Measurements from ENCODE around the gene MAPK10. TPM values are rescaled to one million over a fixed set of nuclear protein-coding genes. Genes with fewer than 3 reads are reported as not detected.
"Not testable (repeated sequence)": the region's sequence is repeated elsewhere in the genome, so short reads cannot be mapped to it uniquely, and the experiment has no call there.

Gene MAPK10
- total RNA-seq, 1 donor from 2014 or later = 18.3 TPM

DNA sequence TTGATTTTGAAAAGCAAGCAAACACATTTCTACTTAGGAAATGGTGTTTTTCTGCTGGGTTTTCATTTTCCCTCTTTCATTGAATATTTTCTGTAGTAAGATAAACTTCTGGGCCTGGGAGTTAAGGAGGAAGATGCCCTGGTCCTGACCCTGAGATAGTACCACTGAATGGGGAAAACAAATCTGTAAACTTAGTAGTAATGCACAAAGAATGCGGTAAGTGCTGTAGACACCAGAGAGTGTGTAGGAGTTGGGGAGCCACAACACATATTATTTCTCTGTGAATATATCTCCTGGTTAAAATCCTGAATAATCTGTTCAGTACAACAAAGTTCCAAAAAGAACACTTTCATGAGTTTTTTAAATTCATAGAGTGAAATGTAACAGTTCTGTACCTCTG lies 178.3 kb downstream of the MAPK10 start:
- no peak for DNase-seq

DNA sequence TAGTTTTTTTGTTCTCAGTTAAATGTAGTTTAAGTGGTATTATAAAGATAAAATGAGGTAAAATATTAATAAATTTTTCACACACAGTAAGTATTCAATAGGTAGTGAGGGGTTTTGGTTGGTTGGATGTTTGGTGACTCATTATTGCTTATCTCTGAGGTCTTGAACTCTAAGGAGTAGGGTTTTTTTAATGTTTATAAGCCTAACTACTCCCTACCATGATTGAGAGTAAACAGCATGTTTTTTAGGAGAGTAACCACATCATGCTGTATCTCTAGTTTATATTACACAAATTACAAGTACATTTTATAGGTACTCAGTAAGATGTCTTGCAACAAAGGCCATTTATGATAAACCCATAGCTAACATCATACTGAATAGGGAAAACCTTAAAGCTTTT lies 181.6 kb downstream of the MAPK10 start:
- DNase-seq = no peak

DNA sequence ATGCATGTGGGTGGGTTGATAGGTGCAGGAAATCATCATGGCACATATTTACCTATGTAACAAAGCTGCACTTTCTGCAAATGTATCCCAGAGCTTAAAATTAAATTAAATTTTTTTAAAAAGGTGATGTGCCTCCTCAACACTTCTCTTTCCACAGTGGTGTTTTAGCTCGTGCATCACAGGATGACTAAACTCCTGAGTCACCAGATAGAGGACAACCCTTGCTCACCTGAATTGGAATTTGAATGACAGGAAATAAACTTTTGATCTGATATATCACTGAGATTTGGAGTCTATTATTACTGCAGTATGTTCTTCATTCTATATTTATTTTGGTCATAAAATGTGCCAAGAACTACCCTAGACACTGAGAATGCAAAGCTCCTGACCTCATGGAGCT lies 185.3 kb downstream of the MAPK10 start:
- no peak for DNase-seq

DNA sequence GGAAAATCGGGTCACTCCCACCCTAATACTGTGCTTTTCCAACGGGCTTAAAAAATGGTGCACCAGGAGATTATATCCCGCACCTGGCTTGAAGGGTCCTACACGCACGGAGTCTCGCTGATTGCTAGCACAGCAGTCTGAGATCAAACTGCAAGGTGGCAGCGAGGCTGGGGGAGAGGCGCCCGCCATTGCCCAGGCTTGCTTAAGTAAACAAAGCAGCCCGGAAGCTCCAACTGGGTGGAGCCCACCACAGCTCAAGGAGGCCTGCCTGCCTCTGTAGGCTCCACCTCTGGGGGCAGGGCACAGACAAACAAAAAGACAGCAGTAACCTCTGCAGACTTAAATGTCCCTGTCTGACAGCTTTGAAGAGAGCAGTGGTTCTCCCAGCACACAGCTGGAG lies 191.5 kb downstream of the MAPK10 start:
- not testable (repeated sequence) for DNase-seq

DNA sequence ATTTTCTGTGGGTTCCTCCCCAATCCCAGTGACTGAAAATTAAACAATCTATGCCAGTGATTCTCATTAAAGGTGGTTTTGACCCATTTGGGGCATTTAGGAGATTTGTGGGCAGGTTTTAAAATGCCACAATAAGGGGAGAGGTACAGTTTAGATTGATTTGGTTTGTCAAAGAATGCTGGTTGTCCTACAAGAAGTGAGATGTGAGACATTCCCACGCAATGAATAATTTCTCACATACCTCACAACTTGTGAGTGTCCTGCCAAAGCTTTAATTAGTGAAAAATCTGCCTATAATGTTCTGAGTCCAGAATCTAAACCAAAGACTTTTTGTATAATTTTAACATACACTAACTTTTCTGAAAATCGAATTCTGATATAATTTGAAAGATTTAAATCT lies 199.4 kb downstream of the MAPK10 start:
- DNase-seq = no peak

DNA sequence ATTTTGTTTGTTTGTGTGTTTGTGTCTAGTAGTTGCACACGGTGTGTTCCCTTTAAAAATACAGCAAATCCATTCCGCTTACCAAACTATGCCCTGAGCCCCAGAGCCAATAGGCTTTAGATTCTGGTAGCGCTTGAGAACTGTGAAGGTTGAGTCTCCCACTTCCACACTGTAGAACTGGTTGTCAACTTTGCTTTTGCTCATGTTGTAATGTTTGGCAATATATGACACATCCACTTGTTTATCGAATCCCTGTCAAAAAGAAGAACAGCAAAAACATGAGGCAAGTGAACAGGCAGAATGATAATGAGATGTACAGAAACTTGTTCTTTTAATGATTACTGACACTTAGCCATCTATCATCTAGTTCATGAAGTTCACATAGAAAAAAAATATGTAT lies 200.6 kb downstream of the MAPK10 start:
- no peak for DNase-seq

DNA sequence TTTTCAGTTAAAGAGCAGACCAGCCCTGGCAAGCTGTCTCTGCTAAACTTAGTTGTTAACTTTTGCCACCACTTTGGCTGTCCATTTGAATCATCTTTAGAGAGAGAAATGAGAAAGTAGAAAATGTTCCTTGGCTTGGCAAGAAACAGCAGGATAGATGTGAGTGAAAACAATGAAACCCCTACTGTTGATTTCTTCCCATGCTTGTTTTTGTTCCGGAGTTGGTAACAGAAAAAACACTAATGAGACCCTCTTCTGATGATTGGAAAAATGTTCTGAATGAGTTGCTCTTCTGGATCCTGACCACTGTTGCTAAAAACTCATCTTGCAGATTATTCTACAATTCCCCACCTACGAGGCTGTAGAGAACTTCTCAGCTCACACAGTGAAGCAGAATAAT lies 203.3 kb downstream of the MAPK10 start:
- DNase-seq = no peak

DNA sequence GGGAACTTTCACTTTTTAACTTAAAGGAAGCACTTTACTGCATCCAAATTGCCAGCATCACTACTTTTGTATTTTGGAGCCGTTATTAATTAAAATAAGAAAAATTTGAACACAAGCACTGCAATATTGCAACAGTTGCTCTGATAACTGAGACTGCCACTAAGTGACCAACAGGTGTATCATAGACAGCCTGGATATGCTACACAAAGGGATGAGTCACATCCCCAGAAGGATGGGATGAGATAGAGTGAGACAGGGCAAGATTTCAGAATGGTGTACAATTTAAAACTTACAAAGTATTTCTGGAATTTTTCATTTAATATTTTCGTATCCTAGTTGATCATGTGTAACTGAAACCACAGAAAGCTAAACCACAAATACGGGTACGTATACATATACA lies 204.1 kb downstream of the MAPK10 start:
- no peak for DNase-seq

DNA sequence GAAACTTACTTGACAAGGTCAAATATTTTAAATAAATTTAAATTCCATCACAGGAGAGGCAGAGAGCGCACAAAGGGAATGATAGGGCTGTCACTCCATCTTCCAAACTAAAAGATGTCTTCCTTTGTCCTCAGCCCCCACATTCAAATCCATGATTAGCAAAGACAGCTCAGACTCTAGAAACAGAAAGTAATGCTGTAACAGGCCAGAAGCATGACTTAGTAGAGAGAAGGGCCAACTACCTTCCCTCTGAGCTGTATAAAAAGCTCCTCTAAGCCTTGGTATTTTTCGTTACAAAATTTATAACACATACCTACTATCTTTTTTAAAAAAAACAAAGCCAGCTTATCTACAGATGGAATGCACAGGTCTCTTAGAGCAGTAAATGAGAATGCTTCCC lies 207.4 kb downstream of the MAPK10 start:
- no peak for DNase-seq

DNA sequence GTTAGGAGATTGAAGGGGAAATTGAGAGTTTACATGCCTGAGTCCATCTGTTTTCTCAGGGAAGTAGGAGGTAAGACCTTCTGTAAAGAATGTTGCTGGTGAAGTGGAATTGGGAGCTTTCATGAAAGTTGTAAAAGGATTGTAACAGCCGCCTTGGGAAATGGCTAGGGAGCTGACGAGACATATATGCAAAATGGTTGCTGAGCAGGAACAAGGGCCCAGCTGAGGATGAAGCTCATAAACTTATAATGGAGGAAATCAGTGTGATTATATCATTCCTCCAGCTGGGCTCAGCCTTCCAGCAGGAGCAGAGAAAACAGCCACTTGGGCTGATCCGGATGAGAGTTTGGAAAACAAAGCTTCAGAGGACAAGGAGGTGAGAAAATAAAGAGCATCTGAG lies 208.7 kb downstream of the MAPK10 start:
- DNase-seq = no peak

DNA sequence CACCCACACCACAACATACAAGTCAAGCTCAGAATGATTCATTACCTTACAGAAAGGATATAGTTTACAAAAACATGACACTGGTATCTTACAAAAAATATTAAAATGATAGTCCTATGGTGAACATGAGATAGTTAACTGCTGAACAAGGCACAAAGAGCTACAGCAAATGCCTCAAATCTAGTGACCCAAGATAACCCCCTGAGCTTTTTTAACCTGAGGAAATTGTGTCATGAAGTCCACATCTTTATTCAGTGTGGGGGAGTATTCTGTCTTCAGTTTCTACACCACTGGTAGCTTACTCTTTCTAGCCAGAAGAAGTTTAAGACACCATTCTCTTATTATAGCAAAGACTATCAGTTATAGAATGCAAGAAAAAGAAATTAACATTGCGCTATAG lies 218.7 kb downstream of the MAPK10 start:
- no peak for DNase-seq

DNA sequence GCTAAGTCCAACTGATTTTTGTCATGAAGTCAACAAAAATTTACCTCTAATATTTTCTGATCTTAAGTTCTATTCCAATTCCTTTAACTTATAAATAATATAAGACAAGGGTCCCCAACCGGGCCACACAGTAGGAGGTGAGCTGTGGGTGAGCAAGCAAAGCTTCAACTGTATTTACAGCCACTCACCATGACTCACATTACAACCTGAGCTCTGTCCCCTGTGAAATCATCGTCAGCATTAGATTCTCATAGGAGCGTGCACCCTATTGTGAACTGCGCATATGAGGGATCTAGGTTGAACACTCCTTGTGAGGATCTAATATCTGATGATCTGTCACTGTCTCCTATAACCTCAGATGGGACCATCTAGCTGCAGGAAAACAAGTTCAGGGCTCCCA lies 227.4 kb downstream of the MAPK10 start:
- no peak for DNase-seq

DNA sequence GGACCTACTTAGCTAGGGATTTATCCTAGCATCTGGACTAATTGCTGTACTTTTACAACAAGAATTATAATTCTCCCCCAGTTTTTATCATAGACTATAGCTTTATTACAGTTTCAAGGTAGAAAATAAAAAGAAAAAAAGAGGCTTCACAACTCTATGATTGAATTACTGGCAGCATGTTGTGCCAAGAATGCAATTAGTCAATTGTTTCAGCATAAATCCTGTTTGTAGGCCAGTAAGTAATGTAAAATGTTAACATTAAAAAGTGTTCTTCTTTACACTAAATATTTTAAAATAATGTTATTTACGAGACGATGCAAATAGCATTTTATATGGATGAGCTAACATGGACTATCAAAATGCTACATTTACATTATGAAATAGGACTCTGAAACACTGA lies 228.4 kb downstream of the MAPK10 start:
- DNase-seq = peak; percentile 7

DNA sequence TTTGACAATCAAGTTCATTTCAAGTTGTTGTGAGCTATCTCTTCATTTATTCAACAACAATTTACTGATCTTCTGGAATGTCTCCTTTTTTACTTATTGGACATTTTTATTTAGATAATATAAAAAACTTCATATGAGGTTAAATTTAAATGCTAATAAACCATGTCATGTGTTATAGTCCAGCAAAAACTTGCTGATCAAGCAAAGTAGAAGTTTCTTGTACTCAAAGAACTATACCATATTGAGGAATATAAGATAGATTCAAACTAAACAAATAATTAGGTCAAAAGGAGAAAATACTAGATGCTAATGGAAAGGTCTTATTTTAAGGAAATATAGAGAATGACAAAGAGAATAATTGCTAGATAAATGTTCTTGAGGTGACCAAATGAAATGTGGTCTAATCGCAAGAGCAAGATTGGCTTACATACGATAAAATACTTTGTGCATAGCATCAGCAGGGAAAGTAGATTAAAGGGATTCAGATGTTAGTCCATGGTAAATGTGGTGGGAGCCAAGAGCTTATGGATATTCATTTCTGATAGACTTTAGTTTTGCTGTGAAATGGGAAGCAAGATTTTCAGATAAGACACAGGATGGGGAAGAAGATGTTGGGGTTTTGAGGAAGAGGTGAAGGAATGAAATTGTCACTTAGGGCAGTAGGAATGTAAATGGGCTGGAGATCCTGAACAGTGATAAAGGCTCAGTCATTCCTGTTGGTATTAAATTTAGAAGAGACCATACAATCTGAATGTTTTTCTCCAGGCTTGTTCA lies 229.5 kb downstream of the MAPK10 start:
- no peak for DNase-seq

DNA sequence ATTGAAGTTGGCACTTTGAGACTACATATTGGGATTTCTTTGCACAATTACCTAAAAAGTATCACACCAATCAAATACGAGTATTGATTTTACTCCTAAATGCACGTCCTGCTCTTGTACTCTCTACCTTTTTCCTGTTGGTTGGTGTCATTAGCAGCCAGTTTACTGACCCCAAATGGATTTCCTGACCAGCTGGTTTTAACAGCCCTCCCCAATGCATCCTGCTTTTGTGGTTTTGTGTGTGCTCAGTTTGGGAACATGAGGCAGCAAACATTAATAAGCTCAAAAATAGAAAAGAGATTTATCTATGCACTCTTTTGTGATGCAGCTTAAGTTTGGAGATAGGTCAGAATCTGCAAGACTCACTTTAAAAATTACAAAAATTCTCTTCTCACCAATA lies 230.3 kb downstream of the MAPK10 start:
- no peak for DNase-seq

DNA sequence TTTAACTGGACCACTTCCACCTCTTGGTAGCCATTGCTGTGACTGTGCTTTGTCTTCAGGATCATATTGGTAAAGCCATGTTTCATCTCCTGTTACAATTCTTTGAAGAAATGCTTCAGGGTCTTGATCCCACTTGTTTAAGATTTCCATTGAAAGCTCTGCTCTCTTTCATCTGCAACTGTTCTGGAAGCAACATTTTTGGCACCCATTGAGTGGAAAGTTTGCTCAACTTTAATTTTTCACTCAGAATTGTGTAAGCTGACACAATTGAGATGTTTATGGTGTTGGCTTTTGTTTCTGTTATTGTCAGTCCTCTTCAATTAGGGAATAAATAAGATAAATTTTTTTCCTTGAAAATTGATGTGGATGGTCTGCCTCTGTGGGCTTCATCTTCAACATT lies 237.4 kb downstream of the MAPK10 start:
- peak; percentile 58 for DNase-seq

DNA sequence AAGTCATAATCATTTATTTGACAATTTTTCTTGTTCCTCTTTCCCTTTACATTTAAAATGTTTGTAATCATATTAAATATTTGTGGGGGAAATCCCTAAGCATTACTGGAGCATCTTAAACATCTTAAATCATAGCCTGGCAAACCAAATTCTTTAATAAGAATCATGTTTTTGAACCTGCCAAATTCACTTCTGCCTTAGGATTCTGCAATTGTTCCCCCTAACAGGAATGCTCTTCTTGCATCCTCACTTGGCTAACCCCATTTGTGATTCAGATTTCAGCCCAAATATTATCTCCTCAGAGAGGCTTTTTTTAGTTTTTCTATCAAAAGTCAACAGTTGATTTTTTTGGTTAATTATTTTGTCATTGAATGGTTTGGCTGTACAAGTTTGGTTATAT lies 241.1 kb downstream of the MAPK10 start:
- DNase-seq = no peak

DNA sequence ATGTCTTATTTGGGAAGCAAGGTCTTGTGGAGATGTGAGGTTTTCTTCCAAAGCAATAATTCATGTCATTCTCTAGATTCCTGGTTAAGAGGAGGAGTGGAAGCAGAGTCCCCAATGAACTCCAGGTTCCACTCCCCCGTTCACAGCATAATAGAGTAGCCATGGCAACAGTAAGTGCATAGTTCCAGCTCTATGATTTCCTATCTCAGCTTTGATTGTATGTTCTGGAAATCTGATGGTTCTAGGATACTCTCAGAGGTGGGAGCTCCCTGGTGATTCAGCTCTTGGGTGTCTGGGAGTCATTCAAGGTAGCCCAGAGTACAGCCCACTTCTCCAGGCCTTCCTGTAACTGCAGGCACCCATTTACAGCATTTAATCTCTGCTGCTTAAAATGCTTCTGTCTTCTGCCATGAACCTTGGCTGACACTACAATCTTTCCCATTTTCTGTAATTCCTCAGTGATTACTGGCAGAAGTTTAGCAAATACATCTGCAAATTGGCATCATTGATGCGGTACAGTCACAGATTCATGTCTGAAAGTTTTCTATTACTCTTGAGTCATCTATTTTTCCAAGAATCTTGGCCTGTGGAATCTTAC lies 242.0 kb downstream of the MAPK10 start:
- DNase-seq = peak; percentile 91

DNA sequence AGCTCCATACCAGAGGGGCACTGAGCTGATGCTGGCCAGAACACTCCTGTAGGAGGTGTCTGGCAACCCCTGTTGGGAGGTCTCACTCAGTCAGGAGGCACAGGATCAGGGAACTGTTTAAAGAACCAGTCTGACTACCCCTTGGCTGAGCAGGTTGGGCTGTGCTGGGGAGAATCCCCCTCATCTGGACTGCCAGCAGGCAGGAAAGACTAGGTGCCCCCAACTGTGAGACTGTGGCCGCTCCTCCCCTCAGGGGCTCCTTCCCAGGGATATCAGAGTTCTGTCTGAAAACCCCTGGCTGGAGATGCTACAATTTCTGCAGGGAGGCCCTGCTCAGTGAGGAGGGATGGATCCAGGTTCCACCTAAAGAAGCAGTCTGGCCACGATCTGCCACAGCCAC lies 245.3 kb downstream of the MAPK10 start:
- DNase-seq = no peak

DNA sequence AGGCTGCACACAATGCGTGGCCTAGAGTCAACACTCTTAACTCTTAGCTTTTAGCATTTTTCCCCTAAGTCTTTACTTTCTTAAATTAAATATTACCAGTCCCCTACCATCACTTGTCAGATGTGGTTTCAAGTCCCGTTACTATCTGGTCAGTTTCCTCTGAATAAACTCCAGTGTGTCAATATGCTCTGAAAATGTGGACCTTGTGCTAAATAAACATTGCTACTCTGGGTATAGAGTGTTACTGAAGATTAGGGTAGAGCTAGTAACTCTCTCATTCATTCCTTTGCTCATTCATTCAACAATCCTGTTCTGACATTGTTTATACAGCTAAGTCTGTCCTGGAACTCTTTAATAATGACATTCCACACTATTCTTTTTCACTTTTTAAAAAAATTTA lies 251.0 kb downstream of the MAPK10 start:
- DNase-seq = no peak

DNA sequence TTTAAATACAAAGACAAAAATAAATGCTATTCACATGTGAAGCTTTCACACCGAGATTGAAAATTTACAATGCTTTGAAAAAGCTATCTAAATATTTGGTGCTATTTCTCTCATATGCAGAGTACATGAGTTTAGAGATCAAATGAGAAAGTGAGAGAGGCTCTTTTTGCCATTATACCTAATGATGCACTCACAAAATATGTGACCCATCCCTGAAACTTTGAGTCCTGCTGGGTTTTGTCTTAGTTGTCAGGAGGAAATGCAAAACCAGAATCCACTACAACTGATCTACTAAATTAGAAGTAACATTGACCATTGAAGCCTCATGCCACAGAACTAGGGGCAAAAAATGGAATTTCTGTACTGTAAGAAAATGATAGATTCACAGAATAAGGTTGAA lies 251.7 kb downstream of the MAPK10 start:
- DNase-seq = no peak

DNA sequence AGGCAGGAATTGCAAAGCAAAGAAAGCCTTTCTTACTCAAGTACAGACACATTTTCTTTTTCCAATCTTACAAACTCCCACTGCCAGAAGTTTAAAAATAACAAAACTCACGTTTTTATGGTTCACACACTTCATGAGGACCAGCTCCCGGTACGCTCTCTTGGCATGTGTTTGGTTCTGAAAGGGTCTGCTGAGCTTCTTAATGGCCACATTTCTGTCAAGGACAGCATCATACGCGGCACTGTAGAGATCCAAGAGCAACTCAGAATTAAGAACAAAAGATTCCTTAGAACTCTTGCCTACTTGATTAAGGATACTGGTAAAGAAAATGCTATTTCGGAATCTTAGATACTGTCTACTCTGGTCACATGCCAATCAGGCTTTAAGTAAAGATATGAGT lies 252.7 kb downstream of the MAPK10 start:
- no peak for DNase-seq

DNA sequence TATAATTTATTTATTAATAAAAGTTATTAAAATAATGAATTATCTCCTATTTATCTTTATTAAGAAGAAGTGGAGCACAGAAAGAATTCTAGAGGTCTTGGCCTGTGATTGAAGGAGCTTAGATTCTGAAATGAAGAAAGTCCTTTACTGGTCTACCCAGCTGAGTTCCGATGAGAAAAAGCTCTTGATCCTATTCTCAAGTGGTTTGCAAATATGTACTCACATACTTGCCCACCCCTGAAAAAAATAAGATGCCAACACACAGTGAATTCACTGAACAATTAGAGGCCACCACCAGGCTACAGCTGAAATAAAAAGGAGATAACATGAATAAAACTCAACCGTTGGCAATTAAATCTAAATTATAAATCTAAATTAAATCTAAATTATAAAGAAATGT lies 253.4 kb downstream of the MAPK10 start:
- DNase-seq = no peak

DNA sequence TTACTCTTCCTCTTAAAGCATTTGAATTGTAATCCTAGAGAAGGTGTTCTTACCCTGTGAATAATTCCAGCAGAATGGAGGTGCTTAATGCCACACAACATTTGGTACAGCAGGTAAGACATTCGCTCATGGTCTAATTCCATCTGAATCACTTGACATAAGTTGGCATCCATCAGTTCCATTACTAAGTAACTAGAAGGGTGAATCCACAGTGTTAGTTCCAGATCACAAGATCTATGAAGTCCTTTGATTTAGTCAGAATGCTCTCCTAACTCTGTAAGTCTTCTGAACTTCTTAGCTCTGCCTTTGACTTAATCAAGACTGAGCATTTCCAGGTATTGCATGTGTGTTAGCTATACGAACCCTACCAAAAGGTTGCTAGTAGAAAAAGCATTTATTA lies 258.0 kb downstream of the MAPK10 start:
- DNase-seq = no peak

DNA sequence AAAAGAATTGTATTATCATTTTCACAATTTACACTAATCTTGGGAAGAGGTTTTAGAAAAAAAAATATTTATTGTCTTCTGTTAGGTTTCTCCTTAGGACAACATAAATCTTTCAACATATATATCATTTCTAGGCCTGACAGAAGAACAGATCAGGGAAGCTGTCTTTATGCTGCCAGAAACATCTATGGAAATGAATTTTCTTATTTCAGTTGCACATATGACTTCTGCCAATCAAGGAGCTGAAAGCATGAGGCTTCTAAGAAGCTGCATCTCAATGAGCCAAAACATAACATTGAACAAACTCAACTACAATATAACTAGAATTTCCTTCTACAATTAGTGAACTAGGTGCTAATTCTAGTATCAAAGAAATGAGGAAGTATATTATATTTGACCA lies 258.4 kb downstream of the MAPK10 start:
- no peak for DNase-seq

Data from skin of body (tissue), 2 donors.